HFF-Myc (cell line): ENCODE results near the gene KAZALD1.

Experiments
- DNase-seq: peaks from one replicate; pipeline ENCODE4 v3.0.0-alpha.2; 2011; ENCODE audit warnings: low read depth; ENCODE audit errors: extremely low read depth
- H3K4me3 ChIP-seq: replicated peaks from 2 replicates; pipeline ENCODE4 v1.5.1; 2011; ENCODE audit warnings: low read depth, mild to moderate bottlenecking, control low read depth, low read length
- CTCF ChIP-seq: IDR thresholded peaks from 2 replicates; pipeline ENCODE4 v1.5.1; 2012; ENCODE audit warnings: mild to moderate bottlenecking, low read depth, low read length, control low read depth; ENCODE audit errors: missing control alignments

Gene KAZALD1

GRCh38 chr10:101101372-101101881, 39.6 kb downstream of the KAZALD1 start:
- no peak overlapping the region for H3K4me3 ChIP-seq
- no peak for TF ChIP-seq CTCF
- DNase-seq = no peak

DNA sequence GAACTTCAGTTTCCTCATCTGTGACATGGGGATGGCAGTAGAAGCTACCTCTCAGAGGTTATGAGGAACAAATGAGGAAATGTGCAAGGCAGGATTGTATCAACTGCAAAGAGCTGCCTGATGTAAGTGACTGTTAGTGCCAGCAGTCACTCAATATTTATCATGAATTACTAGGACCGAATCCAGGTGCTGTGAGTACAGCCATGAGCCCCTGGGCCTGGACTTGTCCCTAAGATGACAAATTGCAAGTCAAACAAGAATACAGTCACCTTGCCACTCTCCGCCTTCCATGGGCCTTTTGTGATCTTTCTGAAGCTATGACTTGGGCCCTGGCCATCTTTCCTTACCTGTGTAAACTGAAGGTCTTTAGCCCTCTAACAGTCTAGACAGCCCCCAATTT, 41.6 kb downstream of the KAZALD1 start:
- no peak overlapping the region for H3K4me3 ChIP-seq
- DNase-seq = no peak
- no peak for TF ChIP-seq CTCF

DNA sequence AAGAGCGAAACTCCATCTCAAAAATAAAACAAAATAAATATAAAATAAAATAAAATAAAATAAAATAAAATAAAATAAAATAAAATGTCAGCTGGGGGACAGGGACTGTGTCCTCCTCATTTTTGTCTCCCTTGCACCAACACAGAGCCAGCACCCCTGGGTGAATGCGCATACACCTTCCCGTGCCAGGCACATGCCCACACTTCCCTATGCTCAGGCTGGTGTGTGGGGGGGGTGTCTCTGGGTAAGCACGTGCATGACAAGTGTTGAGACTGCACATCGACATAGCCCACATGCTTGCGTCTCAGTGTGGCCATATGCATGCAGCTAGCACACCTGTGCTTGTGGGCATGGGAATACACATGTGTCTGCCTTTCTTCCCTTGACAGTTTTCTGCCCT, 44.6 kb downstream of the KAZALD1 start:
- TF ChIP-seq CTCF = no peak
- H3K4me3 ChIP-seq = no peak overlapping the region
- no peak for DNase-seq

DNA sequence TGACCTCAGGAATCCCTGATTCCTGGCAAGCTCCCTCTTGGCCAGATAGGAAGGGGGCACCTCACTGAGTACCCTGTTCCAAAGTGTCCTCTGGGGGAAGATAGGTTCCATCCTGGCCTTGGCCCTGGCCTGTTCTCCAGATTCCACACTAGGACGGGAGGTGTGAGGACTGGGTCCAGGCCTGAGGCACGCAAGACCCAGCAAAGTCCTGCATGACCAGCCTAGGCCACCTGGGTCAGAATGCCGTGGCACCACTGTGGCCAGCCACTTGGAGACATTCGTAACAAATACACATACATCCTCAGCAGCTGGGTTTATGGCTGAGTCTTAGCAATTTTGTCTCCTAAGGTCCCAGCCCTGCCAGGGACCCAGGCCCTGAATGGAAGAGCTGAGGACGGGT, 46.0 kb downstream of the KAZALD1 start:
- H3K4me3 ChIP-seq = no peak overlapping the region
- no peak for DNase-seq
- no peak for TF ChIP-seq CTCF

DNA sequence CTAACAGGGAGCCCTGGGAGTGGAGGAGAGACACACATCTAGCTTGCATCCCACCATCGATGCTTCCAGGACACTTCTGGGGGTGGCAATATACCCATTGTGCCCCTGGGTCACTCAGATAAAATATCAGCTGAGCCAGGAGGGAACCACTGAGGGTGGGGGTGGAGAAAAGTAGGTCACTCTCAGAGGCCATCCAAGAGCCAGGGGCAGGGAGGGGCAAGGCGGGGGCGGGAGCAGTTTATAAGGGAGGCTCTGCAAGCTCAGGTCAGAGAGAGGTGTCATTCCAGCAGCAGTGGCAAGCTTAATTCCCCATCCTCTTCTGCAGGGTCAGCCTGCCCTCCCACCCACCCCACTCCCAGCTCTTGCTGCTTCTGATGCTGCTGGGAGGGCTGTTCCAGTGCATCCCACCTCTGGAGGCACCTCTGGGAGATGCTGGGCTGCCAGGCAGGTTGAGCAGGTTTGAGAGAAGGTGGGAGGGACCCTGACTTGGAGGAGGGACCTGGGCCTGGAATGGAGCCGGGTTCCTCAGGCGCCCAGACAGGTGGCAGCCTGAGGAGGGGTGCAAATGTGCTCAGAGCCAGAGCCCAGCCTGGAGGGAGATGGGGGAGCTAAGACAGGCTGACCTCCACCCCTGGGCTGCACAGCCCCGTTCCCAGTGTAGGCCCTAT, 49.2 kb downstream of the KAZALD1 start:
- no peak for DNase-seq
- TF ChIP-seq CTCF = no peak
- no peak overlapping the region for H3K4me3 ChIP-seq

DNA sequence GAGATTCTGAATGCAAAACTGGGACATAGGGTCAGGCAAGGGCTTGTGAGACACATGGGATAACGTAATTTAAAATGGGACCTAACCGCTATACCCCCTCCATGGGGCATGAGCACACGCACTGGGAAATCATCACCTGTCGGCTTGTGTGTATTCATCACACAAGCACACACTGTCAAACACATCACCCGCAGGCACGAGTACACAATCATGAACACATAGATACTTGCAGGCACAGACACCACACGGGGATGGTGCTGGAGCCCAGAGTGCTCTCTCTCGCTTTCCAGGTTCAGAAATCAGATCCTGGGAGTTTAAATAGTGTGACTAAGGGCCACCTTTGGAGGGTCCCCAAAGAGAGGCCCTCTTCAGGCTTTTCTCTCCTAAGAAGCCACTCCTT, 49.8 kb downstream of the KAZALD1 start:
- H3K4me3 ChIP-seq = no peak overlapping the region
- TF ChIP-seq CTCF = no peak
- no peak for DNase-seq

DNA sequence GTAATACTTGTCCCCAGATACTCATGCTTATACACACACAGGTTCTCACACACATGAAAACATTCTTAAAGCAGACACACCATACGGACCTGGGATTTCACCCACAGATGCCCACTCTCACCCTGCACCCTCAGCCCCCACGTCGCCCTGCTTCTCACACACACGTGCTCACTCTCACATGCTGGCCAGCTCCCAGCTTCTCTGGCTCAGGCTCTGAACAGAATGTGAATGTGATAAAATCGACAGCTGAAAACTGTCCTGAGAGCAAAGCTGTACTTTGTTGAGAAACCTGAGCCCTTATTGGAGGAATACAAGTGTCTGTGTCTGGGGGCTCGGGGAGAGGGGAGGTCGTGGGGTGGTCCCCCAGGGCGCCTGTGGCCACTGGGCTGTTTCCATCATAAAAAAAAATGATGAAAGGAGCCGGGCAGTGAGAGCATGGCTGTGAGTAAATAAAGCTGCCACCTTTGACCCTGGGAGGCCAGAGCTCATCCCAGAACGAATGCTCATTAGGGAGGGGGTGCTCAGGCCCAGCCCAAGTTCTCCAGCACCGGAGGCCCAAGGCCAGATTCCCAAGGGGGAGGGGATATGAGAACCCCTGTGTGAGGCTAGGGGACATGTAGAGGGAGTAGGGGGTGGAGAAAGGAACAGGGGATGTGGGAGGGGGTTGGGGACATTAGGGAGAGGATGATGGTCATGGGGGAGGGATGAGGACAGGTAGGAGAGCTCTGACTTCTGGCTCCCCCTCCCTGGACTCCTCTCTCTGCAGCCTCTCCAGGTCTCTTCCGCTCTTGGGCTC, 51.2 kb downstream of the KAZALD1 start:
- no peak overlapping the region for H3K4me3 ChIP-seq
- no peak for TF ChIP-seq CTCF
- no peak for DNase-seq
